22Rv1 (cell line): ENCODE results near the gene WFIKKN1.

Source experiments
- ZFX ChIP-seq: fragments of 450-650 bp; IDR thresholded peaks from 2 replicates; pipeline ENCODE4 v1.6.1; 2017; ENCODE audit warnings: antibody characterized with exemption, borderline replicate concordance
- TF ChIP-seq, protein P1 (sequence below): fragments of 450-650 bp; IDR thresholded peaks from 2 replicates; pipeline ENCODE4 v1.5.1; 2017; ENCODE audit warnings: mild to moderate bottlenecking

DNA sequence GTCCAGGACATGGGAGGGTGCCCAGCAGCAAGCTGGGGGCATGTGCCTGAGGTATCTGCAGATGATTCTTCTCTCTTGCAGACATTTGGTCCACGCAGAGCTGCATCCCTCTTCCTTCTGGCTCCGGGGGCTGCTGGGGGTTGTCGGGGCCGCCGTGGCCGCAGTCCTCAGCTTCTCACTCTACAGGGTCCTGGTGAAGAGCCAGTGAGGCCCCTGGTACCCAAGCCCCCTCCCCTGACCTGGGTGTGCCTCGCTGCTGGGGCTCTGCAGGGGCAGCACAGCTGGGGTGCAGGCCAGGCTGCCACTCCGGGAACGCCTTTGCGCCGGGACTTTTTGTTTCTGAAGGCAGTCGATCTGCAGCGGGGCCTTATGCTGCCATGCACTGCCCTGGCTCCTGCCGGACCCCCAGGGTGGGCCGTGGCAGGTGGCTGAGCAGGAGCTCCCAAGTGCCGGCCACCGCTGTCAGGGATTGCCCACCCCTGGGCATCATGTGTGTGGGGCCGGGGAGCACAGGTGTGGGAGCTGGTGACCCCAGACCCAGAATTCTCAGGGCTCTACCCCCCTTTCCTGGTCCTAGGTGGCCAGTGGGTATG is 42.7 kb downstream of the WFIKKN1 start:
- TF ChIP-seq, protein P1, sequence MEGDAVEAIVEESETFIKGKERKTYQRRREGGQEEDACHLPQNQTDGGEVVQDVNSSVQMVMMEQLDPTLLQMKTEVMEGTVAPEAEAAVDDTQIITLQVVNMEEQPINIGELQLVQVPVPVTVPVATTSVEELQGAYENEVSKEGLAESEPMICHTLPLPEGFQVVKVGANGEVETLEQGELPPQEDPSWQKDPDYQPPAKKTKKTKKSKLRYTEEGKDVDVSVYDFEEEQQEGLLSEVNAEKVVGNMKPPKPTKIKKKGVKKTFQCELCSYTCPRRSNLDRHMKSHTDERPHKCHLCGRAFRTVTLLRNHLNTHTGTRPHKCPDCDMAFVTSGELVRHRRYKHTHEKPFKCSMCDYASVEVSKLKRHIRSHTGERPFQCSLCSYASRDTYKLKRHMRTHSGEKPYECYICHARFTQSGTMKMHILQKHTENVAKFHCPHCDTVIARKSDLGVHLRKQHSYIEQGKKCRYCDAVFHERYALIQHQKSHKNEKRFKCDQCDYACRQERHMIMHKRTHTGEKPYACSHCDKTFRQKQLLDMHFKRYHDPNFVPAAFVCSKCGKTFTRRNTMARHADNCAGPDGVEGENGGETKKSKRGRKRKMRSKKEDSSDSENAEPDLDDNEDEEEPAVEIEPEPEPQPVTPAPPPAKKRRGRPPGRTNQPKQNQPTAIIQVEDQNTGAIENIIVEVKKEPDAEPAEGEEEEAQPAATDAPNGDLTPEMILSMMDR: no peak
- no peak for TF ChIP-seq ZFX
